KMS-11 (cell line): Measurements from ENCODE around the gene SUN5.
"Not testable (repeated sequence)": the region's sequence is repeated elsewhere in the genome, so short reads cannot be mapped to it uniquely, and the experiment has no call there.

Source experiments
- H2AFZ ChIP-seq: fragments of 200-600 bp; sonication (generic); 2 replicates; pipeline ENCODE4 v1.6.1; 2016; ENCODE audit warnings: antibody characterized with exemption, mixed run types, low read depth
- H3K27ac ChIP-seq: fragments of 200-600 bp; sonication (generic); 2 replicates; pipeline ENCODE4 v1.6.1; 2016; ENCODE audit warnings: mild to moderate bottlenecking, mixed run types
- H3K27me3 ChIP-seq: fragments of 200-600 bp; sonication (generic); 2 replicates; pipeline ENCODE4 v1.6.1; 2017; ENCODE audit warnings: mild to moderate bottlenecking, low read depth, mixed run types, moderate library complexity; ENCODE audit not compliant: insufficient read depth
- H3K36me3 ChIP-seq: fragments of 200-600 bp; sonication (generic); 2 replicates; pipeline ENCODE4 v1.6.1; 2017; ENCODE audit warnings: mild to moderate bottlenecking, mixed run types; ENCODE audit not compliant: insufficient read depth
- H3K4me1 ChIP-seq: fragments of 200-600 bp; sonication (generic); 2 replicates; pipeline ENCODE4 v1.6.1; 2016; ENCODE audit warnings: mild to moderate bottlenecking, low read depth, mixed run types; ENCODE audit not compliant: poor library complexity, severe bottlenecking
- H3K4me2 ChIP-seq: fragments of 200-600 bp; sonication (generic); 2 replicates; pipeline ENCODE4 v1.7.0; 2016; ENCODE audit warnings: mild to moderate bottlenecking, mixed run types
- H3K4me3 ChIP-seq: fragments of 200-600 bp; sonication (generic); IDR thresholded peaks from 2 replicates; pipeline ENCODE4 v1.6.1; 2017; ENCODE audit warnings: low read depth, low read length, mixed read lengths; ENCODE audit not compliant: insufficient read depth
- H3K79me2 ChIP-seq: fragments of 200-600 bp; sonication (generic); 2 replicates; pipeline ENCODE4 v1.6.1; 2016; ENCODE audit warnings: low read depth, mixed run types; ENCODE audit not compliant: insufficient read depth
- H3K9ac ChIP-seq: fragments of 200-600 bp; sonication (generic); 2 replicates; pipeline ENCODE4 v1.6.1; 2016; ENCODE audit warnings: mild to moderate bottlenecking, mixed run types
- H4K20me1 ChIP-seq: fragments of 200-600 bp; sonication (generic); 2 replicates; pipeline ENCODE4 v1.6.1; 2016; ENCODE audit warnings: mild to moderate bottlenecking, mixed run types; ENCODE audit not compliant: insufficient read depth
- CTCF ChIP-seq: fragments of 200-600 bp; sonication (generic); conservative IDR thresholded peaks from 2 replicates; pipeline ENCODE4 v1.6.1; 2017; ENCODE audit warnings: low read depth, mild to moderate bottlenecking, antibody characterized with exemption, low read length, moderate library complexity, mixed read lengths

Gene SUN5

GRCh38 chr20:33004141-33004751, at the start of gene SUN5:
Gene SUN5 (minus strand): TSS chr20:33004433. CDS start chr20:33004340, 93 bp downstream.
- no peak for TF ChIP-seq CTCF
- Histone ChIP-seq H2AFZ (no peak within 1 kb of the TSS), H3K79me2 (no peaks in the 10 kb centered on the region), H3K27me3 (peaks cover 5% of the 10 kb centered on the region; the same call in 1 of the 2 replicates), H3K4me2 (no peak within 1 kb of the TSS), H3K4me3 (no peak within 1 kb of the TSS), H3K9ac (no peak within 1 kb of the TSS), H4K20me1 (no peaks in the 10 kb centered on the region), H3K4me1 (no peaks in the 10 kb centered on the region), H3K36me3 (no peaks in the 10 kb centered on the region), H3K27ac (no peak within 1 kb of the TSS)

- H3K9ac ChIP-seq, result no peak within 1 kb of the TSS
- no peak within 1 kb of the TSS for H3K4me3 ChIP-seq
- H3K4me2 ChIP-seq, result no peak within 1 kb of the TSS
- TF ChIP-seq CTCF, result no peak
- no peaks in the 10 kb centered on the region for H3K4me1 ChIP-seq
- no peaks in the 10 kb centered on the region for H4K20me1 ChIP-seq
- H3K27me3 ChIP-seq, result no peaks in the 10 kb centered on the region
- no peak within 1 kb of the TSS for H3K27ac ChIP-seq
- no peaks in the 10 kb centered on the region for H3K79me2 ChIP-seq
- no peaks in the 10 kb centered on the region for H3K36me3 ChIP-seq
- H2AFZ ChIP-seq, result no peak within 1 kb of the TSS
These were observed 49.3 kb upstream of the SUN5 start, which contains the start of gene BPIFB3 for GRCh38 chr20:33053291-33054106. Gene BPIFB3 (plus strand): TSS chr20:33053903. CDS start chr20:33055436, 1,533 bp downstream.

- no peak overlapping the region for H3K9ac ChIP-seq
- H3K36me3 ChIP-seq, result no peaks in the 10 kb centered on the region
- H3K4me1 ChIP-seq, result no peaks in the 10 kb centered on the region
- H3K27ac ChIP-seq, result no peak overlapping the region
- no peak for TF ChIP-seq CTCF
- no peaks in the 10 kb centered on the region for H3K27me3 ChIP-seq
- H2AFZ ChIP-seq, result no peak overlapping the region
- no peaks in the 10 kb centered on the region for H3K79me2 ChIP-seq
- no peaks in the 10 kb centered on the region for H4K20me1 ChIP-seq
- H3K4me2 ChIP-seq, result no peak overlapping the region
- H3K4me3 ChIP-seq, result no peak overlapping the region
These were observed 47.1 kb upstream of the SUN5 start for GRCh38 chr20:33051333-33051732.

GRCh38 chr20:33046412-33046811, 42.2 kb upstream of the SUN5 start:
- no peaks in the 10 kb centered on the region; the same call in 1 of the 2 replicates for H3K27me3 ChIP-seq
- no peaks in the 10 kb centered on the region for H4K20me1 ChIP-seq
- H3K79me2 ChIP-seq, result no peaks in the 10 kb centered on the region

GRCh38 chr20:33045129-33045721, 41.0 kb upstream of the SUN5 start:
- H3K4me3 ChIP-seq, H3K36me3 ChIP-seq, H3K79me2 ChIP-seq, H3K9ac ChIP-seq, H3K27me3 ChIP-seq, H3K4me1 ChIP-seq, H3K27ac ChIP-seq, H2AFZ ChIP-seq, H4K20me1 ChIP-seq, H3K4me2 ChIP-seq: not testable (repeated sequence)

More at GRCh38 chr20:33046412-33046811, 42.2 kb upstream of the SUN5 start:
- Histone ChIP-seq H2AFZ (no peak overlapping the region), H3K36me3 (no peaks in the 10 kb centered on the region), H3K27ac (no peak overlapping the region), H3K9ac (no peak overlapping the region), H3K4me1 (no peaks in the 10 kb centered on the region), H3K4me3 (no peak overlapping the region), H3K4me2 (no peak overlapping the region)
- no peak for TF ChIP-seq CTCF
